HG03439 (cell line): ENCODE data around the gene TAS2R20.
"Not testable (repeated sequence)": the region's sequence is repeated elsewhere in the genome, so short reads cannot be mapped to it uniquely, and the experiment has no call there.

ENCODE experiments used
- ATAC-seq: cut with Tn5 transposase; IDR thresholded peaks from one replicate; pipeline ENCODE4 v1.9.1; 2021; ENCODE audit warnings: mild to moderate bottlenecking, moderate library complexity; ENCODE audit not compliant: unreplicated experiment

The TAS2R20 gene

GRCh38 chr12:10998204-10998603, at the start of gene TAS2R20:
TSS of gene TAS2R20 (minus strand) at chr12:10998304. CDS start at chr12:10997875, 429 bp downstream.
- ATAC-seq: no peak

DNA sequence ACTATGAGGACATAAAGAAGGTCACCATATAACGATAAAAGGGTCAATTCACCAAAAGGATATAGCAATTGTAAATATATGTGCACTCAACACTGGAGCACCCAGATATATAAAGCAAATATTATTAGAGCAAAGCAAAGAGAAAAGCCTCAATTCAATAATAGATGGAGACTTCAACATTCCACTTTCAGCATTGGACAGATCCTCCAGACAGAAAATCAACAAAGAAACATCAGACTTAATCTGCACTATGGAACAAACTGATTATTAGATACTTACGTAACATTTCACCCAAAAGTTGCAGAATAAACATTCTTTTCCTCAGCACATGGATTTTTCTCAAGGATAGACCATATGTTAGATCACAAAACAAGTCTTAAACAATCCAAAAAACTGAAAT, 43.3 kb upstream of the TAS2R20 start:
- ATAC-seq: not testable (repeated sequence)

DNA sequence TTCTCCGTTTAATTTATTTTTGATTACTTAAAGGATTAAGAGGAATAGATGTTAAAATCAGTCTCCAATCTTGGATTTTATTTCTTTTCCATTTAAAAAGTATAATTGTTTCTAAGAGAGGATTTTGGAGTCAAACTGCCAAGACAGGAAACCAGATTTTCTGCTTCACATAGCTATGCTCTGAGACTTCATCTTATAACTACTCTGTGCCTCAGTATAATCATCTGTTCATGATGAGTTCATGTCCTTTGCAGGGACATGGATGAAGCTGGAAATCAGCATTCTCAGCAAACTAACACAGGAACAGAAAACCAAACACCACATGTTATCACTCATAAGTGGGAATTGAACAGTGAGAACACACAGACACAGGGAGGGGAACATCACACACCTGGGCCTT, 42.1 kb upstream of the TAS2R20 start:
- no peak for ATAC-seq

DNA sequence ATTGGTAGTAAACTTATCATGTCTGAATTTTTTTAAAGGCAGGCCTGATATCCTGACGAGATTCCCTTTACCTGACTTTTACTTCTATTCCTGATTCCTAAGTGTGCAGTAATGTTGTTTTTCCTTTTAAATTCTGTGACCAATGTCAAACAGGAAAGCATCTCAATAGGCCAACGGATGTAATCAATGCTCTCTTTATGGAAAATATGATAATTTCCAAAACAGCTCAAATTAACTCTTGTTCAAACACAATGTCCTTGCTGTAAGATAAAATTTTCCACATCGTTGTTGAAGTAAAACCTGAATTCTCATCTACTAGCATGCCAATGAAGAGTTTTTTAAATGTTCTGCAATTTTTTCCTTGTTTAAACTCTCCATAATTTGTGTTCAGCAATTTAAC, 41.1 kb upstream of the TAS2R20 start:
- ATAC-seq: no peak

- not testable (repeated sequence) for ATAC-seq
Measured at GRCh38 chr12:11033959-11034358, 35.9 kb upstream of the TAS2R20 start.

GRCh38 chr12:11031307-11031706, 33.2 kb upstream of the TAS2R20 start, which contains the start of gene TAS2R31:
TSS of gene TAS2R31 (minus strand) at chr12:11031407. CDS start at chr12:11031335, 72 bp downstream.
- ATAC-seq: no peak

GRCh38 chr12:11026118-11026517, 28.0 kb upstream of the TAS2R20 start:
- no peak for ATAC-seq

- ATAC-seq: no peak
Measured at GRCh38 chr12:11023387-11023786, 25.3 kb upstream of the TAS2R20 start.

GRCh38 chr12:11022520-11022919, 24.4 kb upstream of the TAS2R20 start, which contains the start of gene TAS2R19:
TSS of gene TAS2R19 (minus strand) at chr12:11022620. CDS start at chr12:11022571, 49 bp downstream.
- no peak for ATAC-seq

- no peak for ATAC-seq
Measured at GRCh38 chr12:11016937-11017336, 18.8 kb upstream of the TAS2R20 start.

GRCh38 chr12:11015775-11016430, 17.8 kb upstream of the TAS2R20 start:
- no peak for ATAC-seq

DNA sequence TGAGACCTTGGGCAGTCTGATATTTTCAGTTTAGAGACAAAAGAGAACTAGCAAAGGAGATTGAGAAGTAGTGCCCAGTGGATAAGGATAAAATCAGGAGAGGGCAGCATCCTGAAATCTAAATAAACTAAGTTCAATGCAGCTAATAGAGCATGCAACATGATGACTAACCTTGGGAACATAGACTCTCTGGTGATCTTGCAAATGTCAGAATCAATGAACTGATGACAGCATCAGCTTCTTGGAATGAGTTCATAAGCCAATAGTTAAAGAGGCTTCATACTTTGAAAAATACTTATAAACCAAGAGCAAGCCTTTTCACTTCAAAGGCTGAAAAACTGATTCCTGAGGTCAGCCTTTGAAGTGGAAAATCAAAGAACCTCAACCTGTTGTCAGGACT, 16.1 kb upstream of the TAS2R20 start:
- no peak for ATAC-seq

DNA sequence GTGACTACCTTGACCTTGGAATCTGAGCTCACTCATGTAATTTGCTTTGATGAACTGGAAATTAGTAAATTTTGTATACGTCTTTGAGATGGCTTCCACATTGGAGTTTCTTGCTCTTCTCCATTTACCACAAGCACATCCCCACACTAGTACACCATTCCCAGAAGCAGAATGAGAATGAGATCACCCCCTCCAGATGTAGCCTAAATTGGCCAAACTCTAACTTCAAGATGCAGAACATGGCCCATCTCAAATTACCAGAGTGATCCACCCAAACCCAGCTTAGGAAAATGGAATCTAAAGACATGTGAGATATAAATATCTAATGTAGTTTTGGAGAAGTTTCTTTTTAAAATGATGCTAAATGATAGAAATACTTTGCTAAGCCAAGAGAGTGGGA, 9.5 kb upstream of the TAS2R20 start:
- ATAC-seq: no peak

DNA sequence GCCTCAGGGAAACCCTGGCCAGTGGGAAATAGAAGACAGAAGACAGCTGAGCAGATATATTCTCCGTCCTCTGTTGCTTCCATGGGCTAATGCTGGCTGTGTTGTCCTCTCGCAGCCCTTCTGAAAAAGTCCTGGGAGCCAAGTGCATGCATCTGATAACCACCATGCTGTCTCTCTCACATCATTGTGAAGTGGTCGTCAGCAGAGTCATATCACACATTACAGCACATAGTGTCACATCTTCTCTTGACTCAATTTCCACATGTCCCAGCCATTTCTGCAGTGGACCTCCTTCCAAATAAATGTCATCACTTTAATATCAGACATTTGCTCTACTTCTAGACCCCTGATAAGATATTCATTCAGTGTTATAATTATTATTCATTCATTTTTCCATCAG, 3.8 kb downstream of the TAS2R20 start:
- ATAC-seq: no peak

DNA sequence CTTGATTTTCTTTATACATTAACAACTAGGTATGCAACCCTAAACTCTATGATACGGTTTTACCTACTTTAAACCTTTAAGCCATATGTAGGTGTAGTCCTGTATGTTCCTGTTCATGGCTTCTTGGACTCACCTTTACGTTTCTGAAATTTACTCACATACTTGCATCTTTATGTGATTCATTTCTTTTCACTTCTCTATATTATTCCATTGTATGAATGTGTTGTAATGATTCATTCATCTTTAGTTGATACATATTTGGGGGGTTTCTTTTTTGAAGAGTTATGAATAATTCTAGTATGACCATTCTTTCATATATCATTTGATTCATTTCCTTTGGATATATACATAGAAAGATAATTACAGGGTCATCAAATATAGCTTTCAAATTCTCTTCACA, 9.0 kb downstream of the TAS2R20 start:
- no peak for ATAC-seq

DNA sequence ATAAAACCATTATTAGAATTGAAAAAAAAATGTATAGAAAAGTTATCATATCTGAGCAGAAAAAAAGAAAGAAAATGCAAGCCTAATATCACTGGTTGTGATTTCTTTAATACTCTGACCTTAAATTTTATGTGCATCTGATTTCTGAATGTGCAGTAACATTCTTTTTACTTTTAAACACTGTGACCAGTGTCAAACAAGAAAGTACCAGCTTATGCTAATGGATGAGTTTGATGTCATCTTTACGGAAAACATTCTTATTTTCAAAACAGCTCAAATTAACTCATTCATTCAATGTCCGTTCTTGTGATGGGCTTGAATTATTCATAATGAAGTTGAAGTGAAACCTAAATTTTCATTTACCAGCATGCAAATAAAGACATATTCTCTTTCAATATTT, 11.3 kb downstream of the TAS2R20 start, which contains the start of gene TAS2R50:
TAS2R50 (minus strand) TSS at position 101 of the 400 bp plus-strand sequence; CDS start at position 49, 52 bp downstream.
- ATAC-seq: no peak

DNA sequence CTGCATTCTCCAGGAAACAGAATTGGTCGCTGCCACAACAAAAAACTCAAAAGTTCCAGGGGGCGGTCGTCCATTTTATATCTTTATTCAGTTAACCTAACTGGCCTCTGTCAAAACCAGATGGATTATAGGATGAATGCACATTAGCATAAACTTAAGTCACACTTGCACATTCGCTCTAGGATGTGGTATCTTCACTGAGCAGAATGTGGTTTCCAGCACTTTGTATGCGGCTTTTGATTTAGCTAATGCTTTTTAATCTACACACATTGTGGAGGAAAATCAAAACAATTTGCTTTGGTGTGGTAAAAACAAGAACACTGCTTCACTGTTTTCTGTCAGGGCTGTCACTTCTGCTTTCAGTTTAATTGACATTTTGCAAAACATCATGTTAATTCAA, 15.9 kb downstream of the TAS2R20 start:
- ATAC-seq: no peak

- no peak for ATAC-seq
Measured at GRCh38 chr12:10974965-10975364, 23.1 kb downstream of the TAS2R20 start.

DNA sequence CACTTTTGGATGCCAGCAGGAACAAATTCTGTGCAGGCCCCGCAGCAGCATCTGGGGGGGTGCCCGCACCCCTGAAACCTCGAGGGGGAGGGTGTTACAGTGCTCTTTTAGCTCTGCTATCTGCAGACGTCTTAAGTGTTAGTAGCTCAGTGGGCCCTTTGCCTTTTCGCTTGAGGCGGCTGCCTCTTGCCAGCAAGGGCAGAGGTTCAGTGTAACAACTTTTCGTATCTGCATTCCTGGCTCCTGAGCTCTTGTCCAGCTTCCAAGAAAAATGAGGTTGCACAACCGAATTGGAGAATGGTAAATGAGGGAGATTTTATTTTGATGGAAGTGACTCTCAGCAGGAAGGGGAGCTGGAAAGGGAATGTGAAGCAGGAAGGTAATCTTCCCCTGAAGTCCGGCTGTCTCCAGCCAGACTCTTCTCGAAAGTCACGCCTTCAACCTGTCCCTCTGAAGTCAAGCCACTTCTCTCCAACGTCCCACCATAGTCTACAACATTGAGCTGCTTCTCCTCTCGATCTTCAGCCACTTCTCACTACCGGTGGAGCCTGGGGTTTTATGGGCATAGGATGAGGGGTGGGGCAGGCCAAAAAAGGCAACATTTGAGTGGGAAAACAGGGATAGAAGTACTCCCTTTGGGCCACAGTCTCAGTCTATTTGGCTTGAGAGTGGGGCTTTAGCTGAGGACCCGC, 29.2 kb downstream of the TAS2R20 start:
- ATAC-seq: no peak

- ATAC-seq: no peak
Measured at GRCh38 chr12:10967409-10967808, 30.7 kb downstream of the TAS2R20 start.

- no peak for ATAC-seq
Measured at GRCh38 chr12:10966314-10966713, 31.8 kb downstream of the TAS2R20 start.

- no peak for ATAC-seq
Measured at GRCh38 chr12:10965476-10965875, 32.6 kb downstream of the TAS2R20 start.
